ENCODE measurements around the gene GPR15LG.

Gene GPR15LG

DNA sequence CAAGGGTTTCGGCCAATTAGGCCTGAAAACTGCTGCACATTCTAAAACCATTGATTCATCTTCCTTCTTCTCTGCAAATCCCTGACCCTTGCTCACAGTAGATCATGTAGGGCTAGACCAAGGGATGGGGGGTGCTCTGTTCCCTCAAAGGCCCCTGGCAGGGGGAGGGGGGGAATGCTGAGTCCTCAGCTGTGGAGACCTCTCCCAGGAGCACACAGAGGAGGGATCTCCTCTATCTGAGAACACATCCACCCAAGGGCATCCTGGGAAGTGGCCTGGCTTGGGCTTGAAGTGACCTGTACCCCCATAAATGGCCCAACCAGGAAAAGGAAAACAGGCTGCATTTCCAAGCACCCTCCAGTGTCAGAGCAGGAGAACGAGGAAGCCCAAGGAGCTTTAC is 19.7 kb downstream of the GPR15LG start:
- no peak for DNase-seq (ENCODE audit: low read depth in 2 of 2)

DNA sequence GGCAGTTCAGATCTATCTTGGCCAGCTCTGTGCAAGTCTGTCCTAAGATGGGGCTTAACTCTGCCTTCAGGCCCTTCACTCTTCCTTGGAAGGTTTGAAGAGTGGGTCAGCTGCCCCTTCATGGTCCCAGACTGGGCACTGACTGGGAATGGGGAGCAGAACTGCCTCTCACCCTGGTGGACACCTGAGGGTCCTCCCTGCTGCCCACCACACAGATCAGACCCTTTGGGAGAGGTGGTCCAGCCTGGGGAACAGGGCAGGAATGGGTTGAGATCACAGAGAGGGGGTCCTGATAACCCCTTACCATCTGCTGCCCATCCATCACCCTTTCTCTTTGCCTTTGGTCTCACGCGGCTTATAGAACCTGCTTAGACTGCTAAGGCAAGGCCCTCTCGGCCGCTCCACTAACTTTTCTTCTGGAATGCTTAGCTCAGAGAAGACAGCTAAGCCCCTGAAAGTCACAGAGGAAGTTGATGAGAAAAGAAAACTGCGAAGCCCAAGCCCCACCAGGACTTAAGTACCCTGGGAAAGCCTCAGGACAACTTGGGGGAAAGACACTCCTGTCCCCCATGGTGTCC is 20.3 kb downstream of the GPR15LG start:
- DNase-seq (ENCODE audit: low read depth in 2 of 2): no peak

DNA sequence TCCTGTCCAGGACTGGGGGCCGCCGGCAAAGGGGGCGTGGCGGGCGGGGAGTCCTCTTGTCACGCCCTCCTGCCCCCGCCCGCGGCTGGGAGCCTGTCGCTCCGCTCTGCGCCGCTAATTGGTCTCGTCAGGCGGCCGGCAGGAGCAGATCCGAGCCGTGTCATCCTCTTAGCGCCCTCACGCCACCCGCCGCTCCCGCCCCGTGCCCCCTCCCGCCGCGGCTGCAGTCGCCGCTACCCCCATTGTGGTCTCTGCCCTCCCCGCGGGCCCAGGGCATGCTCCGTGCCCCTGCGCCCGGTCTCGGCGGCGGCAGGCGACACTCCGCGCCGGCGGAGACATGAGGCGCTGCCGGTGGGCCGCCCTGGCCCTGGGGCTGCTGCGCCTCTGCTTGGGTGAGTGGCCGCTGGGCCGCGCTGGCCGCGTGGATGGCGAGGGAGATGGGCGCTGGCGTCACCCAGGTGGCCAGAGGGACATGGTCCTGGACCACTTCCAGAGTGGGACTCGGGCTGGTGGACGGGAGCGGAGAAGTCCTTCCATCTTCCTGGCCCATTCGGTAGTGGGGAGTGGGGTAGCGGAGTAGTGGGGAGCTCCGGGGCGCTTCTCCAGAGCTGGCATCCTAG is 20.9 kb downstream of the GPR15LG start, which contains the start of gene CDHR1:
Gene CDHR1, plus strand, starts transcription at position 114 of the 620 bp plus-strand sequence. Its CDS starts 224 bp downstream, at position 338.
- DNase-seq (ENCODE audit: low read depth in 2 of 2): no peak

DNA sequence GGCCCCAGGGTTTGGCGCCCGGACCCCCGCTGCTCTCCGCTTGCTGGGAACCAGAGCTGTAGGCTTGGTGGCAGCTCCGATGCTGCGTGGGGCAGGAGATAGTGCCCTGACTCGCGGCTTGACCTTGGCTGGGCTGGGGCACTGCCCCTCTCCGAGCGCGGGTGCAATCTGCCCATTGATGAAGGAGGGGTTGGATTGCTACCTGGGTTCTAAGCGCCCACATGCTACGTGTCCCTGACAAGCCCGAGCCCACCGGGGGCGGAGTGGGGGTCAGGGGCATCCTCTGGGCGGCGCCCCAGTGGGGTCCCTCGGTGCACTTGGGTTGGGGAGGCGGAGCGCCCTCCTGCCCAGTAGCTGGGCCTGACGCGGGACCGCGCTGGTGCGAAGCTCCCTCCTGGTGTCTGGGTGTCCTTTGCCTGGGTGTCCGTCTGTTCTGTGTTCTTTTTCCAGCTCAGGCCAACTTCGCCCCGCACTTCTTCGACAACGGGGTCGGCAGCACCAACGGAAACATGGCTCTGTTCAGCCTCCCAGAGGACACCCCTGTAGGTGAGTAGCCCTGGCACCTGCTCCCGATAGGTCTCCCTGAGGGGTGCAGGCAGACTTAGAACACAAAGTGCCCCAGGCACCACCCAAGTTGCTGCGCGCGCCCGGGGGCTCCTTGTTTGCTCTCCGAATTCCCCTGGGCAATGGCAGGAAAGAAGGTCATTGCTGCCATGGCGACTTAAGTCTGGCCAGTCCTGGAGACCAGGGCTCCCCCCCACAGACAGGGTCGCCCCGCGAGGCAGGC is 21.6 kb downstream of the GPR15LG start:
- no peak for DNase-seq (ENCODE audit: low read depth in 2 of 2)

DNA sequence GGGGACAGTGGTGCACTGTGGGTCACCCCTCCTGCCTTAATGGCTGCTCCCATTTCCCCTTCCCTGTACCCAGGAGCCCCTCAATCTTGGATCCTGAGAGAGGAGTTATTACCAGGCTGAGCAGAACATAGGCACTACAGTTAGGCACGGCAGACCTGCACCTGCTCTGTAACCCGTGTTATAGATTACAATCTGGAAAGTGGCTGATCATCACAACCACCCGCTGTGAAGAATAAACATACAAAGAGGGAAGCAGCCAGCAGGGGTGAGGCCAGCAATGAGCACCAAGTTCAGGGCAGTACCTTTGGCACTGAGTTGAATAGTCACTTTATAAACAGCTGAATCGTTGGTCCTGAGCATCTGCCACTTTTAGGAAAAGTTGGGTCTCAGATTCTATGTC is 22.5 kb downstream of the GPR15LG start:
- no peak for DNase-seq (ENCODE audit: low read depth in 2 of 2)

DNA sequence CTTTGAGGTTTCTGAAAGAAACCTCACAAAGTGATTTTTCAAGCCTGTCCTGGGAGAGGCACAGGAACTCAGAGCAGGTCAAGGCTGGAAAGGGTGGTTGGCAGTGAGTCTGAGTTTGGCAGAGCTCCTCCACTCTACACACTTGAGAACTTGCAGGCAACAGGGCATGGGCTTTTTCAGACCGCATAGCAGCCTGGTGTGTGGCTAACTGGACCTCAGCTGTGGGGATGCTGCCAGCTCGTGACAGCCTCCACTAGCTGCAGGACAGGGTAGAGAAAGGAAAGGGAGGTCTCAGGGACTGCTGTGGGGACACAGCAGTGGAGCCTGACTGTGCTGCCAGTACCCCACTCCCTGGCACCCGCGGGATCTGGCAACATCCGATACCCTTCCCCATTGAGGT is 23.3 kb downstream of the GPR15LG start:
- DNase-seq (ENCODE audit: low read depth in 2 of 2): no peak

DNA sequence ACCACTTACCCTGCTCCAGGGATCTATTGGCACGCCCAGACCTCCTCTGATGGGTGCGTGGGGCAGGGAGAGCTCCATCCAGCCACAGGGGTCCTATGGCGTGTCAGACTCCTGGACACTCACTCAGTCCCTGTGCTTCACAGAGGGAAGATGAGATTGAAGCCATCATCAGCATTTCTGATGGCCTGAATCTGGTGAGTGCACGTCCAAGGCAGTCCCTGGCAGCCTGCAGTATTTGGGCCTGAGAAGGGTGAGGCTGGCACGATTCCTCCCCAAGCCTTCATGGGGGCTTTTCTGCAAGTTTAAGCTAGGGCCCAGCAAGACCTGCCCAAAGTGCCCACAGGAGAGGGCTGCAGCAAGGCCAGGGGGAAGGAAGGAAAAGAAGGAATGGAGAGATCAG is 24.0 kb downstream of the GPR15LG start:
- no peak for DNase-seq (ENCODE audit: low read depth in 2 of 2)

DNA sequence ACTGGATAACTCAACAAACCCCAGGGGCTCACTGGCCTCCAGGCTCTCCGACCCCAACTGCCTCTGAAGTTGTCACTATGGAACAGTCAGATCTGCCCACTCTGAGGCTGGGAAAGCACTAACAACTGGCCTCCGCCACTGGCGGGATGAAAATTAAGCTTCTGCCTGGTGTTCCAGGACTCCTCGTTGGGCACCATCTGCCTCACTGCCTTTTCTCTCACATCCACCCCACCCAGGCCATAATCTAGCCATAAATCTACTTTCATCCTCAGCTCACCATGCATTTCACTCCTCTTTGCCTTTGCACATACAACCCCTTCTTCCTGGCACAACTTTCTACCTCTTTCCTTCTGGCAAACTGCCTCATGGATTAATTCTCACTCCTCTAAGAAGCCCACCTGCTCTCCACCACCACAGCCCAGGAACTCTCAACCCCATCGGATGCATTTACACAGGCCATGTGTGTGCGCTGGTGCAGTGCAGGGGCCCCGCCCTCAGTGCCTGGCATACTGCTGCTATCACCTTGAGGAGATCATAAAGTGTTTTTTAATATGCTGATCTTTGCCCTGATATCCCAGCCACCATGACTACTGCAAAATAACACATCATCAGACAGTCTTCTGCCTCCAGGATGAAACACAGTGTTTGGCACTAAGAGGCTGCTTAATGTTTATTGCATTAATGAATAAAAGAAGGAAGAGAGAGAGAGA is 24.8 kb downstream of the GPR15LG start:
- no peak for DNase-seq (ENCODE audit: low read depth in 2 of 2)

DNA sequence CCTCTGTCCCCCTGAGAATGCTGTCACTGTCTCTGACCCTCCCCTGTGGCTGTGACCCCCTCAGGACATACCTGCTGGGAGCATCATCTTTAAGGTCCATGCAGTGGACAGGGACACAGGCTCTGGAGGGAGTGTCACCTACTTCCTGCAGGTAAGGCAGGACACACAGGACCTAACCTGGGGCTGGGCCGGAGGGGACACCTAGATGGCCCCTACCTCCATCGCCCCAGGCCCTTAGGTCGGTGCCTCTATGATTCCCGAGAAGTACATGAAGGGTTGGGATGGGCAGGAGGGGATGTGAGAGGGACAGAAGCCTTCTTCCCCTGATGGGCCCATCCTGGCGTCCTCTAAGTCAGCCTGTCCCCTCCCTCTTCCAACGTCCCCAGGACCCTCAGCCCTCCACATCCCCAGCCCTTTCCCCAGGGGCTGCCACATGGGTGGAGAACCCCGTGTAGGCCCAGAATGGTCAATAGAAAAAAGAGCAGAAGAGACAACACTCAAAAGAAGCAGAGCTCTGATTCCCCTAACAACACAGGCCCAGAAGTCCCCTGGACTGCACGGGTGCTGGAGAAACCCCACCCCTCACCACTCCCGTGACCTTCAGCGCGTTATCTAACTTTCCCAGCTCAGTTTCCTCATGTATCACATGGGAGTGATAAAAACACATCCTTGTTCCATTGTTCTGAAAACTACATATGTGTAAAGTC is 27.1 kb downstream of the GPR15LG start:
- no peak for DNase-seq (ENCODE audit: low read depth in 2 of 2)

DNA sequence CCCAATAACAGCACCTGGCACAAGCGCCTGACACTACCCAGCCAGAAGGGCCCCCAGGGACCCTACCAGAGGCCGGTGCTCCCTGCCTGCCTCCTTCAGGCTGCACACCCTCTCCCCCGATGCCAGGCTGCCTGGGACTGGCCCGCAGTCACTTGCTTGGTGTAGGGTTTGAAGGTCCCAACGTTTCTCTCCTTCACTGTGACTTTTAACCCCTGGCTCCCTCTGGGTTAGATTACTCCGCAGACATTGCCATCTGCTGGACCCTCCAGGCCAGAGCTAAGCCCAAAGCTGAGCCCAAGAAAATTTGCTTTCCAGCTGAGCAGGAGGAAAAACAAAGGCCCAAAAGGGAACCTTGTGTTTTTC is 27.6 kb downstream of the GPR15LG start:
- DNase-seq (ENCODE audit: low read depth in 2 of 2): no peak

DNA sequence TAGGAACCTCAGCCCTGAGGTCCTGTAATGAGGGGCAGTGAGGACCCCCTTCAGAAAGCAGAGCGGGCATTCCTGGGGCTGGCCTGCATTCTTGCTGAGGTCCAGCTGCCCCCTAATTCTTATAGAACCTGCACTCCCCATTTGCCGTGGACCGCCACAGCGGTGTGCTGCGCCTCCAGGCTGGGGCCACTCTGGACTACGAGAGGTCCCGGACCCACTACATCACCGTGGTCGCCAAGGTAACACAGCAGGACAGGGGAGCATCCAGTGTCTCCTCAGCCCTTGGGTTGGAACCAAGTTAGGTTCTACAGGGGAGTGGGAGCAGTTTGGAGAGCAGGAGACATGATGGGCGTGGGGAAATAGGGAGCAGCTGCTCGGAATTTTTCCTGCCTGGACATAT is 28.1 kb downstream of the GPR15LG start:
- DNase-seq (ENCODE audit: low read depth in 2 of 2): no peak

DNA sequence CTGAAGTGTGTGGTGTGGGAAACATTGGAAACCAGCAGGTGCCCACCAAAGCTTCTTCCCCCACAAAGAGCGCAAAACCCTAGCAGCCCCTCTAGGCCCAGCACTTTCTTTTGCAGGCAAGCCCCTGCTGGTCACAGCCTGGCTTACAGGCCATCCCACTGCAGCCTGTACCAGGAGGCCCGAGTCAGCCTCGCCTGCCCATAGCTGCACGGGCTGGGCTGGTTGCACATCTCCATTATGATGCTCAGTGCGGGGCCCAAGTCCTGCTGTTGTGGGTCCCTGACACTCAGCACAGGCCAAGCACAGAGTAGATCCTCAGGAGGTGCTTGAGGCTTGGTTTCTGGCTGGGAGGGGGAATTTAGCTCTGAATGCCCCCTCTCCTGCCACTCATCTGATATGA is 28.7 kb downstream of the GPR15LG start:
- no peak for DNase-seq (ENCODE audit: low read depth in 2 of 2)

DNA sequence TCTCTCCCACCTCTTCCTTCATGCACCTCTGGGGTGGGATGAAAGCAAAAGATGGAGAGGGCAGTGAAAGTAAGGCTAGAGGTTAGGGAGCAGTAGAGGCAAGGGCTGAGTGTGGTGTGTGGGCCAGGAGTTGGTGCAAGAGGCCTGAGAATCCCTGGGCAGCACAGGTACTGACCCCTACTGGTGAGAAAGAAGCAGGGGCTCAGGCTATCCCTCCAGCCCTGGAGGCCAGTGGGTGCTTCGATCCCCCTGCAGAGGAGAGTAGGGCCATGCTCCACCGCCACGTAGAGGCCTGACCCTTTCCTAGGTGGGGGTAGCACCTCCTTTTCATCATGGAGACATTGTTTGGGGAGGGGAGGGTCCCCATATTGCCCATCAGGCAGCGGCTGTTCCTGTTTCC is 30.5 kb downstream of the GPR15LG start:
- no peak for DNase-seq (ENCODE audit: low read depth in 2 of 2)

DNA sequence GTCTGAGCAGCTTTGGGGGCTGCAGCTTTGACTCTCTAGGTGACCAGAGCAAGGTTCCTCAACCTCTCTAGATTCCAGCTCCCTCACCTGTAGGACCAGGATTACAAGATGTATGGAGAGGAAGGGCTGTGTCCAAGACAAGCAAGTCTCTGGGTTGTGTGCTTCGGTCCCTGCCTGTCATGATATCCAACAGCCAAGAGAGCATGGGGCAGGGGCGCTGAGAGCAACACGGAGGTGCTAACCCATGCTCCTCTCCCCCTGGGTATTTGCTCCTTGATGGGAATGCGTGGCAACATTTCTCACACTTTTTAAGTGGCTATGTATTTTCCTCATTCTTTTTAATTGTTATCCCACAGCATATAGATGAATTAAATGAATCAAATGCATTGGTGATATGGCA is 31.0 kb downstream of the GPR15LG start:
- DNase-seq (ENCODE audit: low read depth in 2 of 2): no peak

DNA sequence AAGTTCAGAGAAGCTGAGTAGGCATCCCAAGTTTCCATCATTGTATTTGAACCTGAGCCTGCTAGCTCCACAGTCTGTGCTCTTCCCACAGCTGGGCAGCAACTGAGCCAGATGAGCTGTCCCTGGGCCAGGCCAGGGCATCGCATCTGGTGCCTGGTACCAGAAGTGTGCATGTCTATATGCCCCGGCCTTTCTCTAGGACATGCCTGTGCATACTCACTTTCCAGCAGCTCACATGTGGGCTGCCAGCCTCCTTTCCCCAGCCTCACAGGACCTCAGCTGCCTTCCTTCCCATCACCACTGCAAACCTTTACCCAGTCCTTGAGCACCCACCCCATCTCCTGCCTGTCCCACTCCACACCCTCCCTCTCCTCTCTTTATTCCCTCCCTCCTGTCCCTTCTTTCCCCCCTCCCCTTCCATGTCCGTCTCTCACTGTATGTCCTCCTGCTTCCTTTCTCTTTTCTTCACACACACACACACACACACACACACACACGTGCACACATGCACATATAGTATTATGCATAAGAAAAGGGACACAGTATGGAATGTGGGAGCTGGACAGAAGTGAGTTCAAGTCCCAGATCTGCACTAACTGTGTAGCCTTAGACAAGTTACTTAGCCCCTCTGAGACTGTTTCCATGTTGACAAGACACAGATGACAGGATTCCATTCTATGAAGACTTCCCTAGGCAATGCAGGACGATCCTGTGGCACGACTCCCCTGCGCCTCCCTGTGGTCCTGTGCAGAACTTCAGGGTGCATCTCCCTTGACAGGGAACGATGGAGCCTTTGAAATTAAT is 31.6 kb downstream of the GPR15LG start:
- DNase-seq (ENCODE audit: low read depth in 2 of 2): peak in 1 of 2 experiments; percentile 0

DNA sequence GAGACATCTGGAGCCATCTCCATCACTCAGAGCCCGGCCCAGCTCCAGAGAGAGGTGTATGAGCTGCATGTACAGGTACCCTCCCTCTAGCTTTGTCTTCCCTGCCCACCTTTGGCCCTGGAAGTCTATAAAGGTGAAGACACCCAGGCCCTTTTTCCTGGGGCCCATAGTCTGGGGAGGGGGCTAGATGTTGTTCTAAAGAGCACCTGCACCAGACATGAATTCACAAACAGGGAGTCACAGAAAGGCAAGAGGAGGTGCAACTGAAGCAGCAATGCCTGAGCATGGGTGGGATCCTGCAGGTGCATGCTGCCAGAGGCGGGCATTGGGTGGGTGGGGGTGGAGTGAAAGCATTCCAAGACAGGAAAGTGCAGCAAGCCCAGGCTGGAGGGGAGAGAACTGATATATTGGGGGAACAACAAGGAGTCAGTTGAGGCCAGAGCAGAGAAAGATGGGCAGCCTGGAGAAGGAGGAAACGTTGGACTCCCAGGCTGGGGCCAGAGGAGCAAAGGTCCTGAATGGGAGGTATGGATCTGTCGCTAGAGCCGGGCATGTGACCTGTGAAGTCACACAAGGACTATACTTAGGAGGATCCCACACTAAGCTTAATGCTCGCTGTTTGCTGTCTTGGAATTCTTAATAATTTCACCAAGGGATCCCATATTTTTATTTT is 32.4 kb downstream of the GPR15LG start:
- no peak for DNase-seq (ENCODE audit: low read depth in 2 of 2)

DNA sequence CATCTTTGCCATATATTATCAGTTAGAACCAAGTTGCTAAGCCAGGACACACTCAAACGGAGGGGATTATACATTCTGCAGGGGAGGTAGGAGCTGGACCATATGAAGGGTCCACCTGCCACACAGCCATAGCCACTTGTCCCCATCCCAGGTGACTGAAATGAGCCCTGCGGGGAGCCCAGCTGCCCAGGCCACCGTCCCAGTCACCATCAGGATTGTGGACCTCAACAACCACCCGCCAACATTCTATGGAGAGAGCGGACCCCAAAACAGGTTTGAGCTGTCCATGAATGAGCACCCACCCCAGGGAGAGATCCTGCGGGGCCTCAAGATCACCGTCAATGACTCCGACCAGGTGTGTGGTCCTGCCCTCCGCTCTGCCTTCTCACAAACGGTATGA is 34.4 kb downstream of the GPR15LG start:
- DNase-seq (ENCODE audit: low read depth in 2 of 2): no peak

DNA sequence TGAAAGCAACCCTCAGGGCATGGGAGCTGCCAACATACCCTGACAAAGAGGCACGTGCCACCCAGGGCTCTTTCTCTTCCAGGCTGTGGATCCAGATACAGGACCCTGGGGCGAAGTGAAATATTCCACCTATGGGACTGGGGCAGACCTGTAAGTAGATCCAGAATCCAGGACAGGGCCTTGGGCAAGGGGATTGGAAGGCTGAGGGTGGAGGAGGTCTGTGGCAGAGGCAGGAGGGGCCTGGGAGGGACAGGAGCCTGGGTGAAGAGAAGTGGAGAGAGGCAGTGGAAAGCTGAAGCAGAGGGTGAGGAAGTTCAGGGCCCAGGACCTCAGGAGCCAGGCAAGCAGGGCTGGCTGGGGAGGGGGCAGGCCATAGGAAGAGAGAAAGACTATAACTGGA is 38.0 kb downstream of the GPR15LG start:
- no peak for DNase-seq (ENCODE audit: low read depth in 2 of 2)

DNA sequence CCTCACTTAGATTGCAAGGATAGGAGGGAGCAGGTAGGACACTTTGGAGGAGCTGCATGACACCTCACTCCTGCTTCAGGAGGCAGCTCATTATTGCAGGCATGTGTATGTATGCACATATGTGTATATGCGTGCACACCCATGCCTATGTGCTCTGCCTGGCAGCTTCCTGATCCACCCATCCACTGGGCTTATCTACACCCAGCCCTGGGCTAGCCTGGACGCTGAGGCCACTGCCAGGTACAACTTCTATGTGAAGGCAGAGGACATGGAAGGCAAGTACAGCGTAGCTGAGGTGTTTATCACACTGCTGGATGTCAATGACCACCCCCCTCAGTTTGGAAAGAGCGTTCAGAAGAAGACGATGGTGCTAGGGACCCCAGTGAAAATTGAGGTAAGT is 38.4 kb downstream of the GPR15LG start:
- no peak for DNase-seq (ENCODE audit: low read depth in 2 of 2)

DNA sequence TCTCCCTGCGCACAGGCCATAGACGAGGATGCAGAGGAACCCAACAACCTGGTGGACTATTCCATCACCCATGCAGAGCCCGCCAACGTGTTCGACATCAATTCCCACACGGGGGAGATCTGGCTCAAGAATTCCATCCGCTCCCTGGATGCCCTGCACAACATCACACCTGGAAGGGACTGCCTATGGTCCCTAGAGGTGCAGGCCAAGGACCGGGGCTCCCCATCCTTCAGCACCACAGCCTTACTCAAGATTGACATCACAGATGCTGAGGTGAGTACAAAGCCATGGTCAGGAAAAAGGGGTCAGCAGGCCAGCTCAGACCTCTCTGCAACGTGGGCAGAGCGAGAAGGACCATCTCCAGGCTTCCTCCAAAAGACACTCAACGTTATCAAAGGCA is 39.5 kb downstream of the GPR15LG start:
- DNase-seq (ENCODE audit: low read depth in 2 of 2): no peak

Measured in fibroblast of skin of left quadriceps (primary cell).